GM12891 (cell line): ENCODE measurements around the gene MX2.
"Not testable (repeated sequence)": the region's sequence is repeated elsewhere in the genome, so short reads cannot be mapped to it uniquely, and the experiment has no call there.

Experiments
- PAX5 ChIP-seq: IDR thresholded peaks from 2 replicates; pipeline ENCODE4 v1.6.1; 2011; ENCODE audit warnings: low read length, moderate library complexity, mild to moderate bottlenecking; ENCODE audit not compliant: insufficient read depth, severe bottlenecking
- POLR2A ChIP-seq: IDR thresholded peaks from 2 replicates; pipeline ENCODE4 v1.6.1; 2011; ENCODE audit warnings: low read depth, low read length, control low read depth
- POLR2AphosphoS5 ChIP-seq: IDR thresholded peaks from 2 replicates; pipeline ENCODE4 v1.6.1; 2011; ENCODE audit warnings: low read depth, low read length, control low read depth
- SPI1 ChIP-seq: IDR thresholded peaks from 2 replicates; pipeline ENCODE4 v1.6.1; 2011; ENCODE audit warnings: low read depth, low read length, control low read depth
- TAF1 ChIP-seq: IDR thresholded peaks from 2 replicates; pipeline ENCODE4 v1.6.1; 2011; ENCODE audit warnings: low read depth, low read length, control low read depth

GRCh38 chr21:41417505-41417904 lies 55.7 kb downstream of the MX2 start:
- TF ChIP-seq POLR2AphosphoS5, POLR2A, SPI1, TAF1, PAX5: not testable (repeated sequence)
